CD4-positive, alpha-beta memory T cell (primary cell): Measurements from ENCODE around the gene NEMF. TPM values are rescaled to one million over a fixed set of nuclear protein-coding genes. Genes with fewer than 3 reads are reported as not detected.

Source experiments
- CTCF ChIA-PET: fragments of 350-600 bp; sonication (Branson Sonifier 250); formaldehyde crosslinking; loops from one replicate; lab custom pipeline; 2021; ENCODE audit warnings: inconsistent platforms; ENCODE audit not compliant: partially characterized antibody; lab: Charles Lee
- POLR2A ChIA-PET: fragments of 350-600 bp; sonication (Branson Sonifier 250); formaldehyde crosslinking; loops from one replicate; lab custom pipeline; 2021; ENCODE audit not compliant: partially characterized antibody; lab: Charles Lee
- DNase-seq, 5 donors: peaks; one replicate each; pipeline versions ENCODE4 v3.0.0 to v3.0.0-alpha.2; 2020 to 2022; ENCODE audit warnings: mixed read lengths in 1 of 5
- H3K27ac ChIP-seq: one replicate; pipeline ENCODE4 v1.7.0; 2013; ENCODE audit warnings: low read depth, low read length
- H3K27me3 ChIP-seq: 2 replicates; pipeline ENCODE4 v1.7.0; 2013; ENCODE audit warnings: mild to moderate bottlenecking, low read length, moderate library complexity; ENCODE audit not compliant: insufficient read depth
- H3K36me3 ChIP-seq: 2 replicates; pipeline ENCODE4 v1.7.0; 2013; ENCODE audit warnings: mild to moderate bottlenecking, low read length, moderate library complexity; ENCODE audit not compliant: insufficient read depth
- H3K4me1 ChIP-seq: 2 replicates; pipeline ENCODE4 v1.7.0; 2013; ENCODE audit warnings: mild to moderate bottlenecking, low read length, moderate library complexity; ENCODE audit not compliant: insufficient read depth
- H3K4me3 ChIP-seq, 2 donors: one replicate each; pipeline ENCODE4 v1.7.0; 2013; ENCODE audit warnings: low read length in 2 of 2, mild to moderate bottlenecking in 1 of 2
- H3K9me3 ChIP-seq, 2 donors: one replicate each; pipeline ENCODE4 v1.7.0; 2013; ENCODE audit warnings: low read length in 2 of 2, control low read depth in 1 of 2; ENCODE audit not compliant: control insufficient read depth in 1 of 2
- H3K27ac Mint-ChIP-seq, 7 donors: one replicate each; pipeline ENCODE4 v1.8.0; 2020 to 2021; ENCODE audit warnings: mixed read lengths in 7 of 7, mild to moderate bottlenecking in 6 of 7, inconsistent platforms in 3 of 7, moderate library complexity in 3 of 7
- H3K27me3 Mint-ChIP-seq, 2 donors: one replicate each; pipeline ENCODE4 v1.8.0; 2020 to 2021; ENCODE audit warnings: mixed read lengths in 2 of 2
- H3K36me3 Mint-ChIP-seq, 2 donors: one replicate each; pipeline ENCODE4 v1.8.0; 2020 to 2021; ENCODE audit warnings: mixed read lengths in 2 of 2, inconsistent platforms in 1 of 2, mild to moderate bottlenecking in 1 of 2
- H3K4me1 Mint-ChIP-seq, 4 donors: one replicate each; pipeline ENCODE4 v1.8.0; 2020 to 2021; ENCODE audit warnings: mixed read lengths in 4 of 4, mild to moderate bottlenecking in 1 of 4
- H3K4me3 Mint-ChIP-seq, 8 donors: one replicate each; pipeline ENCODE4 v1.8.0; 2020 to 2021; ENCODE audit warnings: mixed read lengths in 8 of 8, mild to moderate bottlenecking in 7 of 8, moderate library complexity in 6 of 8, inconsistent platforms in 3 of 8
- H3K9me3 Mint-ChIP-seq, 8 donors: one replicate each; pipeline ENCODE4 v1.8.0; 2020 to 2021; ENCODE audit warnings: mixed read lengths in 8 of 8, mild to moderate bottlenecking in 5 of 8, inconsistent platforms in 3 of 8, moderate library complexity in 1 of 8
- intact Hi-C: fragments of 100-400 bp; cut with micrococcal nuclease; formaldehyde crosslinking; loops from one replicate; pipeline ENCODE4 v1.15.1; 2023
- polyA plus RNA-seq, 2 donors: library from polyadenylated mRNA; unstranded; fragments of 300-500 nt; fragmentation: Illumina TruSeq; gene quantifications; one replicate each; pipeline ENCODE4 v1.2.3, GENCODE V29; 2021
- total RNA-seq, 2 experiments: library from RNA; stranded (reverse); gene quantifications; one replicate each; pipeline ENCODE4 v1.2.3, GENCODE V29; 2021

NEMF gene
- total and polyA plus RNA-seq, 4 experiments from 2014 or later = 20.4 to 112 (median 77.7) TPM

DNA sequence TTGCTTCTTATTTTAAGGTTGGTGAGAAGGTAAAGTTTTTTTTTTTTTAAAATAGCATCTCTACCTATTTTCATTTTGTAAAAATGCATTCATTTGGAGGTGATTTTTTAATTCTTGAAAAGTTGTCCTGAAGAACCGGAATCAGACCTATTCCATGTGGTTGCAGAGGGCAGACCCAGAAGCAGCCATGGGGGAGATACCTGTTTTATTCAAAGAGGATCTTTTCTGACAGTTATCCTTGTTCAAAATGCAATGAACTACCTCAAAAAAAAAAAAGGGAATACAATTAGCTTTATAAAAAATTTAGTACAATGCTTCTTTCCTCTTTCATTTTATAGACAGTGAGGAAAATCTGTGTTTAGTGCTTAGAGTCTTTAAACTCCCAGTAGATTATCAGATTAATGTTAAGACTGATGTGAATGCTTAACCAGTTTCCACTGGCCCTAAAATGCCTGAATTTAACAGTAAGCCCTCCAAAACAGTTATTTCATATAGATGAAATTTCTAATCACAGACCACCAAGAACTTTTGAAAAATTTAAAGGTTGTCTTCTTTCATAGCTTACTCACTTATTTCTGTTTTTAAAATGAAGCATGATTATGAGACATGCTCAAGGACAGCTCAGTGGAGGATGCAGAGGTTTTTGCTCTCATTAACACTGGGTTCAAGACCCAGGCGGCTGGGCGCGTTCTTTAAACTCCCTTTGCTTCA lies 8.6 kb upstream of the NEMF start:
- Mint-ChIP-seq H3K4me3 (no peak overlapping the region), H3K27me3 (peaks cover 3 to 8% of the 10 kb centered on the region in 2 donors), H3K36me3 (peaks cover 0 to 18% of the 10 kb centered on the region in 2 donors), H3K4me1 (peaks cover 0 to 11% (median 6%) of the 10 kb centered on the region in 4 donors), H3K27ac (no peak overlapping the region), H3K9me3 (peaks cover 0 to 11% (median 1%) of the 10 kb centered on the region in 8 donors)
- H3K27ac ChIP-seq = peak overlapping the region; percentile 97
- ChIA-PET CTCF (interaction anchor here (0.7 to 10.4 kb wide), 36 partner anchors 10 to 970 kb away, joined by 3 to 277 read pairs (median 10); partner anchors contain the start of genes ARF6, DNAAF2, KLHDC2 and MGAT2), POLR2A (interaction anchor here (0.8 to 12.2 kb wide), 31 partner anchors 9 to 275 kb away, joined by 3 to 321 read pairs (median 30); partner anchors contain the start of genes ARF6, DNAAF2, KLHDC2 and LRR1)
- H3K4me3 ChIP-seq = peak overlapping the region; percentile 61 to 76
- H3K4me1 ChIP-seq = peaks cover 34% of the 10 kb centered on the region
- no peaks in the 10 kb centered on the region for H3K36me3 ChIP-seq
- H3K27me3 ChIP-seq = no peaks in the 10 kb centered on the region
- DNase-seq = no peak
- intact Hi-C loops = loop anchor here (5.0 kb wide), 1 partner anchor 1986 kb away; no protein-coding TSS in a partner anchor
- H3K9me3 ChIP-seq = no peaks in the 10 kb centered on the region

DNA sequence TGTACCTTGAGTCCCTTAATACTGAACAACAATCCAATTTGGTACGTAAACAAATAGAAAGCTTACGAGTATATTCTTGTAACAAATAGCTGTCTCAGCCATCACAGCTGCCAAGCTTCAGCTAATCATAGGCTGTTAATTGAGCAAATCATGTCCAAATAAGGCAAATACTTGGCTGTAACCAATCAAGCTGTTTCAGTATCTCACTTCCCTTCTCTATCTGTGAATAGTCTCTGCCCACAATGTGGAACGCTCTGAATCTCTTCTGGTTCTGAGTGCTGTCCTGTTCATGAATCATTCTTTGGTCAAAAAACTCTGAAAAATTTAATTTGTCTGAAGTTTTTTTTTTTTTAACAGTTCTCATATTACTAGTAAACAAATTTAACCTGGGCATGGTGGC lies 5.8 kb upstream of the NEMF start:
- Histone ChIP-seq H3K4me3 (no peak overlapping the region), H3K36me3 (no peaks in the 10 kb centered on the region), H3K27me3 (no peaks in the 10 kb centered on the region), H3K4me1 (peaks cover 18% of the 10 kb centered on the region), H3K27ac (no peak overlapping the region), H3K9me3 (no peaks in the 10 kb centered on the region)
- Mint-ChIP-seq H3K27ac (no peak overlapping the region), H3K4me3 (no peak overlapping the region), H3K4me1 (peaks cover 7 to 21% (median 10%) of the 10 kb centered on the region in 4 donors), H3K27me3 (peaks cover 3 to 8% of the 10 kb centered on the region in 2 donors), H3K9me3 (peaks cover 0 to 11% (median 1%) of the 10 kb centered on the region in 8 donors), H3K36me3 (peaks cover 0 to 18% of the 10 kb centered on the region in 2 donors)
- CTCF ChIA-PET = interaction anchor here (1.4 to 1.5 kb wide), 2 partner anchors 230 to 246 kb away, joined by 5 read pairs; no protein-coding TSS in a partner anchor
- intact Hi-C loops = no loop called here
- no peak for DNase-seq
- POLR2A ChIA-PET = interaction anchor here (0.7 to 1.3 kb wide), 4 partner anchors 9 to 545 kb away, joined by 3 to 5 read pairs (median 4); no protein-coding TSS in a partner anchor

DNA sequence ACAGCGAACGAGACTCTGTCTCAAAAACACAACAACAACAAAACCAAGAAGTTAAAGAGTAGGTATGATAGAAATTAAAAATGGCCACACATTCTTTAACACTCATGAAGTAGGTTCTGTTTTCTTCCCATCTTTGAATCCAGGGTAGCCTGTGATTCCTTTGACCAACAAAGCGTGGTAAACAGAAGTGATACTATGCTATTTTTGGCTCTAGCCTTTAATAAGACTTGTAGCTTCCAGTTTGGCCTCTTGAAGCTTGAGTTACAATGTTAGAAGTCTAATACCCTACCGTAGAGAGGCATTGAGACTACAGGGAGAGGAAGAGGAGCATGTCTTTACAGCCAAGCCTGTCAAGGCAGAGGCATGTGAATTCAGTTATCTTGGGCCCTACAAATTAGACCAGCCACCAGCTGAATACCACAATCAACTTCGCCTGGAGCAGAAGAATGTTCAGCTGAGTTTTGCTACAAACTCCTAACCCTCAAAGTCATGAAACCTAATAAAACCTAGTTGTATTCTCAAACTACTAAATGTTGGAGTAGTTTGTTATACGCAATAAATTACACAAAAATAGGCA lies 4.9 kb upstream of the NEMF start:
- intact Hi-C loops = no loop called here

DNA sequence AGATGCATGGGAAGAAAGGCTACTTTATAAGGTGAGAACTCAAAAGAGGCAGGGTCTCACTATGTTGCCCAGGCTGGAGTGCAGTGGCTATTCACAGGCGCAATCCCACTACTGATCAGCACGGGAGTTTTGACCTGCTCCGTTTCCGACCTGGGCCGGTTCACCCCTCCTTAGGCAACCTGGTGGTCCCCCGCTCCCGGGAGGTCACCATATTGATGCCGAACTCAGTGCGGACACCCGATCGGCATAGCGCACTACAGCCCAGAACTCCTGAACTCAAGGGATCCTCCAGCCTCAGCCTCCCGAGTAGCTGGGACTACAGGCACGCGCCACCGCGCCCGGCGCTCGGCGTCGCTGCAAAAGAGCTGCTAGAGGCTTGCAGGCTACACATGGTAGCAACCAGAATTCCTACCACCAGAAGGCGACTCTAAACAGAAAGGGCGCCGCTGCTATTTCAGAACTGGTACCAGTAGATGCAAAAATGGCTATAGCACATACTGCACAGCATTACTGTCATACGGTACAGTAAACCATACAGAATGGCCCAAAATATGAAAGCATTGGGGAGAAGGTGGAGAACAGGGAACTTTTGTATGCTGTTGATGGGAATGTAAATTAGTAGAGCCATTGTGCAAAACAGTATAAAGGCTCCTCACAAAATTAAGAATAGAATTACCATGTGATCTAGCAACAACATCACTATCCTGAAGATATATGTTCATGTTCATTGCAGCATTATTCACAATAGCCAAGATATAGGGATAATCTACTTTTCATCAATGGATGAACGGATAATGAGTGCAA lies 1.2 kb upstream of the NEMF start:
- peaks cover 37% of the 10 kb centered on the region for H3K4me1 ChIP-seq
- H3K9me3 Mint-ChIP-seq = no peaks in the 10 kb centered on the region
- no peaks in the 10 kb centered on the region for H3K27me3 Mint-ChIP-seq
- no peaks in the 10 kb centered on the region for H3K27me3 ChIP-seq
- DNase-seq = peak; percentile 69 to 82 (median 75)
- peak overlapping the region; percentile 76 for H3K27ac ChIP-seq
- peaks cover 4% of the 10 kb centered on the region for H3K36me3 ChIP-seq
- no peaks in the 10 kb centered on the region for H3K9me3 ChIP-seq
- peak overlapping the region in 1 of 2 donors; percentile 83 for H3K4me3 ChIP-seq
- POLR2A ChIA-PET = interaction anchor here (0.6 to 7.0 kb wide), 23 partner anchors 11 to 678 kb away, joined by 3 to 245 read pairs (median 6); partner anchors contain the start of genes ARF6, DNAAF2, MGAT2 and RPL36AL
- H3K4me3 Mint-ChIP-seq = peak overlapping the region; percentile 91 to 98 (median 96)
- intact Hi-C loops = loop anchor here (1.0 to 5.0 kb wide), 9 partner anchors 9 to 679 kb away; partner anchors contain the start of genes DMAC2L, DNAAF2, KLHDC1 and KLHDC2
- H3K4me1 Mint-ChIP-seq = peaks cover 21 to 53% (median 37%) of the 10 kb centered on the region in 4 donors
- H3K36me3 Mint-ChIP-seq = peaks cover 15 to 30% of the 10 kb centered on the region in 2 donors
- H3K27ac Mint-ChIP-seq = peak overlapping the region; percentile 61 to 99 (median 97)
- CTCF ChIA-PET = interaction anchor here (0.7 to 13.1 kb wide), 28 partner anchors 11 to 941 kb away, joined by 3 to 277 read pairs (median 5); partner anchors contain the start of genes MAP4K5, RPS29 and VCPKMT

More for the DNA sequence above, 4.9 kb upstream of the NEMF start:
- ChIA-PET CTCF (interaction anchor here (1.4 to 13.1 kb wide), 3 partner anchors 7 to 247 kb away, joined by 5 to 277 read pairs (median 5); no protein-coding TSS in a partner anchor), POLR2A (interaction anchor here (0.6 to 1.3 kb wide), 5 partner anchors 8 to 247 kb away, joined by 3 to 4 read pairs (median 3); no protein-coding TSS in a partner anchor)
- H3K27ac Mint-ChIP-seq = peak overlapping the region in 1 of 7 donors; percentile 30
- Histone ChIP-seq H3K27ac (no peak overlapping the region), H3K27me3 (no peaks in the 10 kb centered on the region), H3K4me3 (no peak overlapping the region), H3K36me3 (no peaks in the 10 kb centered on the region), H3K9me3 (no peaks in the 10 kb centered on the region), H3K4me1 (peaks cover 19% of the 10 kb centered on the region)
- peaks cover 0 to 8% (median under 1%) of the 10 kb centered on the region in 8 donors for H3K9me3 Mint-ChIP-seq
- H3K27me3 Mint-ChIP-seq = peaks cover 1 to 4% of the 10 kb centered on the region in 2 donors
- H3K36me3 Mint-ChIP-seq = peaks cover 3 to 18% of the 10 kb centered on the region in 2 donors
- H3K4me1 Mint-ChIP-seq = peaks cover 12 to 29% (median 16%) of the 10 kb centered on the region in 4 donors
- DNase-seq = no peak
- H3K4me3 Mint-ChIP-seq = no peak overlapping the region

DNA sequence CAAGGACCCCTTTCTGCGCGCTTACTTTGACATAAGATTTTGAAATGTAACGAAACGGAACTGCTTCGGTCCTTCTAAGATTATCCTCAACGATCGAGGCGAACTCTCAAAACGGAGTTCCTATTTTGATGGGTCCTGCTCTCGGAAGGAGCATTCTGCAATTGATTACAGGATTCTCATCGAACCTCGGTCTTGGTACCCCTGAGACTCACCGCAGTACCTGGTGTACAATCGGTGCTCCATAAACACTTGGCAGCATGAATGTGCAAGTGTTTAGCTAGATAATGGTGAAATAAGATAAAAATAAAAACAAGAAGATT lies 530 bp upstream of the NEMF start:
- CTCF ChIA-PET = interaction anchor here (0.7 to 13.1 kb wide), 47 partner anchors 11 to 942 kb away, joined by 3 to 277 read pairs (median 4); partner anchors contain the start of genes DNAAF2, KLHDC2, MAP4K5 and RPS29
- H3K4me3 Mint-ChIP-seq = peak overlapping the region; percentile 91 to 98 (median 96)
- peaks cover 21 to 53% (median 37%) of the 10 kb centered on the region in 4 donors for H3K4me1 Mint-ChIP-seq

DNA sequence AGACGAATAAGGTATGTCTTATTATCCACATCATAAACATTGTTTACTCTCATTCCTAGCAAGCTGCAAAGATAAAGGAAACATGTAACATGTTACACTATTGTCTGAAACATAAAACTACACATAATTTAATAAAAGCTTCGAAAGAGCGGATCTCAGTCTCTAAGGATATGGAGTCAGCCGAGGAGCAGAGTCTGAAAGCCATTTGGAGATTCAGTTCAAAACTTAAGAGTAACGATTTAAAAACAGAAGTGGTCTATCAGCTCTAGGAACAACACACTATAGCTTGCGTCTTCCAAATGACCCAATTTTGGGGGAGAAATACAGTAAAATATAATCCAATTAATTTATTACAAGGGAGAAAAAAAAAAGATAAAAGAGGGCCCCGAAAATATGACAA lies 775 bp downstream of the NEMF start:
- no peak for DNase-seq
- intact Hi-C loops = loop anchor here (2.0 to 5.0 kb wide), 6 partner anchors 83 to 681 kb away; partner anchors contain the start of genes DMAC2L, DNAAF2, KLHDC1 and KLHDC2
- Mint-ChIP-seq H3K27me3 (no peaks in the 10 kb centered on the region), H3K9me3 (no peaks in the 10 kb centered on the region), H3K4me3 (peak overlapping the region; percentile 91 to 98 (median 96)), H3K27ac (peak overlapping the region; percentile 88 to 99 (median 97)), H3K4me1 (peaks cover 21 to 53% (median 38%) of the 10 kb centered on the region in 4 donors), H3K36me3 (peaks cover 15 to 35% of the 10 kb centered on the region in 2 donors)
- CTCF ChIA-PET = interaction anchor here (0.6 to 13.1 kb wide), 45 partner anchors 10 to 677 kb away, joined by 3 to 277 read pairs (median 5); partner anchors contain the start of genes DNAAF2, KLHDC2, MGAT2 and RPL36AL
- peaks cover 4% of the 10 kb centered on the region for H3K36me3 ChIP-seq
- H3K4me3 ChIP-seq = peak overlapping the region; percentile 83 to 93
- H3K27ac ChIP-seq = peak overlapping the region; percentile 76
- no peaks in the 10 kb centered on the region for H3K9me3 ChIP-seq
- H3K4me1 ChIP-seq = peaks cover 37% of the 10 kb centered on the region
- no peaks in the 10 kb centered on the region for H3K27me3 ChIP-seq
- POLR2A ChIA-PET = interaction anchor here (0.7 to 7.0 kb wide), 34 partner anchors 8 to 460 kb away, joined by 3 to 245 read pairs (median 7); partner anchors contain the start of genes ARF6, DMAC2L, DNAAF2 and KLHDC1

More for the DNA sequence above, 530 bp upstream of the NEMF start:
- H3K4me3 ChIP-seq = peak overlapping the region; percentile 83 to 93
- peak overlapping the region; percentile 76 for H3K27ac ChIP-seq
- Mint-ChIP-seq H3K27ac (peak overlapping the region; percentile 88 to 99 (median 97)), H3K27me3 (no peaks in the 10 kb centered on the region), H3K9me3 (no peaks in the 10 kb centered on the region), H3K36me3 (peaks cover 15 to 31% of the 10 kb centered on the region in 2 donors)
- intact Hi-C loops = loop anchor here (1.0 to 5.0 kb wide), 8 partner anchors 9 to 680 kb away; partner anchors contain the start of genes DMAC2L, DNAAF2, KLHDC1 and KLHDC2
- DNase-seq = no peak
- POLR2A ChIA-PET = interaction anchor here (0.7 to 7.0 kb wide), 35 partner anchors 10 to 679 kb away, joined by 3 to 245 read pairs (median 6); partner anchors contain the start of genes ARF6, DNAAF2, KLHDC1 and KLHDC2
- H3K27me3 ChIP-seq = no peaks in the 10 kb centered on the region
- no peaks in the 10 kb centered on the region for H3K9me3 ChIP-seq
- peaks cover 37% of the 10 kb centered on the region for H3K4me1 ChIP-seq
- peaks cover 4% of the 10 kb centered on the region for H3K36me3 ChIP-seq
